Astrocyte (in vitro differentiated cells and primary cell): ENCODE data around the gene AMMECR1.

Experiments used
- EZH2 ChIP-seq: IDR thresholded peaks from 2 replicates; pipeline ENCODE4 v1.6.1; 2012; ENCODE audit warnings: mild to moderate bottlenecking, low read length, inconsistent platforms; ENCODE audit not compliant: insufficient read depth
- TF ChIP-seq, protein P1 (sequence below): IDR thresholded peaks from 2 replicates; pipeline ENCODE4 v1.5.1; 2011; ENCODE audit warnings: low read depth, mild to moderate bottlenecking, inconsistent platforms, low read length, moderate library complexity; ENCODE audit not compliant: insufficient read depth

- TF ChIP-seq, protein P1, sequence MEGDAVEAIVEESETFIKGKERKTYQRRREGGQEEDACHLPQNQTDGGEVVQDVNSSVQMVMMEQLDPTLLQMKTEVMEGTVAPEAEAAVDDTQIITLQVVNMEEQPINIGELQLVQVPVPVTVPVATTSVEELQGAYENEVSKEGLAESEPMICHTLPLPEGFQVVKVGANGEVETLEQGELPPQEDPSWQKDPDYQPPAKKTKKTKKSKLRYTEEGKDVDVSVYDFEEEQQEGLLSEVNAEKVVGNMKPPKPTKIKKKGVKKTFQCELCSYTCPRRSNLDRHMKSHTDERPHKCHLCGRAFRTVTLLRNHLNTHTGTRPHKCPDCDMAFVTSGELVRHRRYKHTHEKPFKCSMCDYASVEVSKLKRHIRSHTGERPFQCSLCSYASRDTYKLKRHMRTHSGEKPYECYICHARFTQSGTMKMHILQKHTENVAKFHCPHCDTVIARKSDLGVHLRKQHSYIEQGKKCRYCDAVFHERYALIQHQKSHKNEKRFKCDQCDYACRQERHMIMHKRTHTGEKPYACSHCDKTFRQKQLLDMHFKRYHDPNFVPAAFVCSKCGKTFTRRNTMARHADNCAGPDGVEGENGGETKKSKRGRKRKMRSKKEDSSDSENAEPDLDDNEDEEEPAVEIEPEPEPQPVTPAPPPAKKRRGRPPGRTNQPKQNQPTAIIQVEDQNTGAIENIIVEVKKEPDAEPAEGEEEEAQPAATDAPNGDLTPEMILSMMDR = no peak
- TF ChIP-seq EZH2 = no peak
Measured at GRCh38 chrX:110162131-110162530, 155.8 kb downstream of the AMMECR1 start.
